ENCODE data around the gene TCF7L1. TPM values are rescaled to one million over a fixed set of nuclear protein-coding genes. Genes with fewer than 3 reads are reported as not detected.

TCF7L1 gene
- total RNA-seq, 4 donors from 2014 or later: 1.1 to 3.9 (median 2.8) TPM

DNA sequence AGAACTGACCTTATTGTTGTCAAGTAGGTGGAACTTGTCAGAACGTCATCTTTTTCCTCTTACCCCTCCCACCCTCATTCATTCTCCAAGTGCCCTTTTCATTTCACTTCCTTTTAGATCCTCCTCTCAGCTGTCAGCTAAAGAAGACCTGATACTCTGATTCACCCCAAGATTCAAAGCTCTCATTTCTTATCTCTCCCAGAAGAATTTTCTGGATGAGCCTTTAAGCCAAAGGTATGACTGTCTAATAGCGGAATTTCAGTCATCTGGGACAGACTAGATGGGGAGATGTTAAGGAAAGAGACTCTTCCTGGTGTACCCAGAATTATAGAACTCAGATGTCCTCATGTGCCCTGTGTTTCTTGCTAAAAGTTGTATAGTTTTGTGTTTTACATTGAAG lies 53.9 kb downstream of the TCF7L1 start:
- no peak for DNase-seq
- TF ChIP-seq CTCF (IDR thresholded peaks at IDR 0.05 in 4 of 5, conservative IDR thresholded peaks at IDR 0.05 in 1 of 5) (no peak), POLR2A (IDR thresholded peaks at IDR 0.05) (no peak)
- Histone ChIP-seq H3K9me3 (no peaks in the 10 kb centered on the region), H3K4me3 (no peak overlapping the region), H3K36me3 (no peaks in the 10 kb centered on the region), H3K27me3 (no peaks in the 10 kb centered on the region), H3K4me1 (peaks cover 10% of the 10 kb centered on the region in 2 donors), H3K27ac (no peak overlapping the region)
- intact Hi-C loops (cut with DNase I; ENCODE audit: low total_unique reads): no loop called here
- in situ Hi-C loops (cut with MboI; ENCODE audit: low sequenced_read_pairs in 4 of 4): no loop called here
- ATAC-seq: no peak

DNA sequence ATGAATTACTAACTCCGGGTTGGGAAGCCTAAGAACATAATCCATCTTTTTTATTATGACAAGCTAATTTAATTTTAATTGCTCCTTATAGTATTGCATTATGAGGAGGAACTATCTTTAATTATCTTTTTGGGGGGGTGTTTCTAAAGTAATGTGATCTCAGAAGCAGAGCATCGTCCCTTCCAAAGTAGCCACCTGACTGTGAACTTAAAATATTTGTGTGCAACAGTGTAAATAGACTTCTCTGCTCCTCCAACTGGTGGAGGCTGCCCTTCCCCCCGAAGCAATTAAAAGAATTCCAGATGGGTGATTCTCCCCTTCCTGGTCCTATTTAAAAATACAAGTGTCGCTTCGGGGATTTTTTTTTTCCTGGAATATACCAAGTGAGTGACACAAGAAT lies 55.7 kb downstream of the TCF7L1 start:
- TF ChIP-seq CTCF (IDR thresholded peaks at IDR 0.05 in 4 of 5, conservative IDR thresholded peaks at IDR 0.05 in 1 of 5): no peak
- no peak for TF ChIP-seq POLR2A (IDR thresholded peaks at IDR 0.05)
- Histone ChIP-seq H3K4me1 (peaks cover 8 to 10% of the 10 kb centered on the region in 2 donors), H3K27me3 (no peaks in the 10 kb centered on the region), H3K36me3 (no peaks in the 10 kb centered on the region), H3K4me3 (no peak overlapping the region), H3K27ac (no peak overlapping the region), H3K9me3 (no peaks in the 10 kb centered on the region)
- intact Hi-C loops (cut with DNase I; ENCODE audit: low total_unique reads): no loop called here
- in situ Hi-C loops (cut with MboI; ENCODE audit: low sequenced_read_pairs in 4 of 4): no loop called here
- ATAC-seq: no peak
- no peak for DNase-seq

- no peak overlapping the region for H3K4me3 ChIP-seq
- H3K27me3 ChIP-seq: no peaks in the 10 kb centered on the region
- DNase-seq (no peak), ATAC-seq (no peak)
- H3K4me1 ChIP-seq: peaks cover 8 to 10% of the 10 kb centered on the region in 2 donors
- no peak overlapping the region for H3K27ac ChIP-seq
- TF ChIP-seq CTCF (IDR thresholded peaks at IDR 0.05 in 4 of 5, conservative IDR thresholded peaks at IDR 0.05 in 1 of 5) (no peak), POLR2A (IDR thresholded peaks at IDR 0.05) (no peak)
- H3K9me3 ChIP-seq: no peaks in the 10 kb centered on the region
- in situ Hi-C loops (cut with MboI; ENCODE audit: low sequenced_read_pairs in 4 of 4): no loop called here
- intact Hi-C loops (cut with DNase I; ENCODE audit: low total_unique reads): no loop called here
- H3K36me3 ChIP-seq: no peaks in the 10 kb centered on the region
Measured at GRCh38 chr2:85189606-85190270, 56.5 kb downstream of the TCF7L1 start.

GRCh38 chr2:85191157-85191556 lies 58.0 kb downstream of the TCF7L1 start:
- H3K36me3 ChIP-seq: no peaks in the 10 kb centered on the region
- no peak for TF ChIP-seq CTCF (IDR thresholded peaks at IDR 0.05 in 4 of 5, conservative IDR thresholded peaks at IDR 0.05 in 1 of 5)
- no peak for TF ChIP-seq POLR2A (IDR thresholded peaks at IDR 0.05)
- H3K4me3 ChIP-seq: no peak overlapping the region
- intact Hi-C loops (cut with DNase I; ENCODE audit: low total_unique reads): no loop called here
- H3K27me3 ChIP-seq: no peaks in the 10 kb centered on the region
- H3K27ac ChIP-seq: no peak overlapping the region
- peaks cover 15 to 18% of the 10 kb centered on the region in 2 donors for H3K4me1 ChIP-seq
- DNase-seq (no peak), ATAC-seq (no peak)
- H3K9me3 ChIP-seq: no peaks in the 10 kb centered on the region
- in situ Hi-C loops (cut with MboI; ENCODE audit: low sequenced_read_pairs in 4 of 4): no loop called here
